ENCODE data around the gene ASTN2. TPM values are rescaled to one million over a fixed set of nuclear protein-coding genes. Genes with fewer than 3 reads are reported as not detected.

Gene ASTN2
- total RNA-seq, 1 donor from 2014 or later, result 13.6 TPM

GRCh38 chr9:116628716-116629115 lies 786.1 kb downstream of the ASTN2 start:
- H3K9ac ChIP-seq (ENCODE audit: low read length), result no peak overlapping the region
- peak; percentile 4 for DNase-seq (ENCODE audit: low read depth)
- H3K27ac Mint-ChIP-seq (ENCODE audit: unreplicated experiment), result no peak overlapping the region
- H3K36me3 Mint-ChIP-seq (ENCODE audit: low read depth, unreplicated experiment), result peaks cover 2% of the 10 kb centered on the region
- H3K36me3 ChIP-seq (ENCODE audit: insufficient read depth, low read length), result no peaks in the 10 kb centered on the region
- H3K27ac ChIP-seq (ENCODE audit: low read depth, low read length), result no peak overlapping the region
- no peak for TF ChIP-seq EZH2 (IDR thresholded peaks at IDR 0.05; ENCODE audit: insufficient read depth, low read length)
- TF ChIP-seq CTCF (IDR thresholded peaks at IDR 0.05; ENCODE audit: insufficient read depth, low read depth, low read length), result no peak
- H3K9me3 ChIP-seq (ENCODE audit: insufficient read depth, low read depth, low read length), result no peaks in the 10 kb centered on the region
- H3K9me3 Mint-ChIP-seq (ENCODE audit: unreplicated experiment), result peaks cover 2% of the 10 kb centered on the region
- no peak overlapping the region for H2AFZ ChIP-seq (ENCODE audit: low read depth, low read length)
- H4K20me1 ChIP-seq (ENCODE audit: insufficient read depth, low read length), result no peaks in the 10 kb centered on the region
- H3K27me3 ChIP-seq (ENCODE audit: insufficient read depth, low read length), result no peaks in the 10 kb centered on the region
- peak overlapping the region; percentile 2 for H3K4me3 Mint-ChIP-seq (ENCODE audit: unreplicated experiment)
- no peaks in the 10 kb centered on the region for H3K79me2 ChIP-seq (ENCODE audit: insufficient read depth, low read length)
- no peaks in the 10 kb centered on the region for H3K27me3 Mint-ChIP-seq (ENCODE audit: low read depth, unreplicated experiment)
- H3K4me2 ChIP-seq (ENCODE audit: low read length), result no peak overlapping the region
- no peak for FAIRE-seq
- peaks cover 25% of the 10 kb centered on the region for H3K4me1 Mint-ChIP-seq (ENCODE audit: low read depth, unreplicated experiment)
- H3K4me3 ChIP-seq (ENCODE audit: insufficient read depth, low read depth, low read length), result no peak overlapping the region
- no peaks in the 10 kb centered on the region for H3K4me1 ChIP-seq (ENCODE audit: insufficient read depth, low read length)

- Histone ChIP-seq H3K4me3 (ENCODE audit: insufficient read depth, low read depth, low read length) (no peak overlapping the region), H3K4me2 (ENCODE audit: low read length) (no peak overlapping the region), H3K79me2 (ENCODE audit: insufficient read depth, low read length) (no peaks in the 10 kb centered on the region), H4K20me1 (ENCODE audit: insufficient read depth, low read length) (no peaks in the 10 kb centered on the region), H3K9ac (ENCODE audit: low read length) (no peak overlapping the region), H2AFZ (ENCODE audit: low read depth, low read length) (no peak overlapping the region), H3K9me3 (ENCODE audit: insufficient read depth, low read depth, low read length) (no peaks in the 10 kb centered on the region), H3K36me3 (ENCODE audit: insufficient read depth, low read length) (no peaks in the 10 kb centered on the region), H3K27ac (ENCODE audit: low read depth, low read length) (no peak overlapping the region), H3K4me1 (ENCODE audit: insufficient read depth, low read length) (no peaks in the 10 kb centered on the region), H3K27me3 (ENCODE audit: insufficient read depth, low read length) (no peaks in the 10 kb centered on the region)
- Mint-ChIP-seq H3K36me3 (ENCODE audit: low read depth, unreplicated experiment) (peaks cover 2% of the 10 kb centered on the region), H3K4me3 (ENCODE audit: unreplicated experiment) (no peak overlapping the region), H3K9me3 (ENCODE audit: unreplicated experiment) (peaks cover 2% of the 10 kb centered on the region), H3K27me3 (ENCODE audit: low read depth, unreplicated experiment) (no peaks in the 10 kb centered on the region), H3K4me1 (ENCODE audit: low read depth, unreplicated experiment) (peaks cover 15% of the 10 kb centered on the region), H3K27ac (ENCODE audit: unreplicated experiment) (no peak overlapping the region)
- DNase-seq (ENCODE audit: low read depth) (no peak), FAIRE-seq (no peak)
- TF ChIP-seq EZH2 (IDR thresholded peaks at IDR 0.05; ENCODE audit: insufficient read depth, low read length) (no peak), CTCF (IDR thresholded peaks at IDR 0.05; ENCODE audit: insufficient read depth, low read depth, low read length) (no peak)
Observed at GRCh38 chr9:116627433-116627832, 787.4 kb downstream of the ASTN2 start.

- H3K36me3 ChIP-seq (ENCODE audit: insufficient read depth, low read length), result no peaks in the 10 kb centered on the region
- no peak for TF ChIP-seq EZH2 (IDR thresholded peaks at IDR 0.05; ENCODE audit: insufficient read depth, low read length)
- TF ChIP-seq CTCF (IDR thresholded peaks at IDR 0.05; ENCODE audit: insufficient read depth, low read depth, low read length), result no peak
- H3K27me3 Mint-ChIP-seq (ENCODE audit: low read depth, unreplicated experiment), result no peaks in the 10 kb centered on the region
- H3K4me2 ChIP-seq (ENCODE audit: low read length), result no peak overlapping the region
- H3K36me3 Mint-ChIP-seq (ENCODE audit: low read depth, unreplicated experiment), result peaks cover 2% of the 10 kb centered on the region
- no peak overlapping the region for H3K27ac ChIP-seq (ENCODE audit: low read depth, low read length)
- peaks cover 2% of the 10 kb centered on the region for H3K9me3 Mint-ChIP-seq (ENCODE audit: unreplicated experiment)
- no peak overlapping the region for H3K4me3 Mint-ChIP-seq (ENCODE audit: unreplicated experiment)
- H3K27ac Mint-ChIP-seq (ENCODE audit: unreplicated experiment), result no peak overlapping the region
- no peaks in the 10 kb centered on the region for H3K9me3 ChIP-seq (ENCODE audit: insufficient read depth, low read depth, low read length)
- H3K4me1 ChIP-seq (ENCODE audit: insufficient read depth, low read length), result no peaks in the 10 kb centered on the region
- no peak overlapping the region for H3K9ac ChIP-seq (ENCODE audit: low read length)
- H3K4me3 ChIP-seq (ENCODE audit: insufficient read depth, low read depth, low read length), result no peak overlapping the region
- H3K79me2 ChIP-seq (ENCODE audit: insufficient read depth, low read length), result no peaks in the 10 kb centered on the region
- peaks cover 15% of the 10 kb centered on the region for H3K4me1 Mint-ChIP-seq (ENCODE audit: low read depth, unreplicated experiment)
- DNase-seq (ENCODE audit: low read depth), result no peak
- no peak overlapping the region for H2AFZ ChIP-seq (ENCODE audit: low read depth, low read length)
- no peak for FAIRE-seq
- H3K27me3 ChIP-seq (ENCODE audit: insufficient read depth, low read length), result no peaks in the 10 kb centered on the region
- no peaks in the 10 kb centered on the region for H4K20me1 ChIP-seq (ENCODE audit: insufficient read depth, low read length)
Observed at GRCh38 chr9:116626762-116627161, 788.1 kb downstream of the ASTN2 start.
